Psoas muscle (tissue), 8 donors: ENCODE data around the gene PIP5K1B. TPM values are rescaled to one million over a fixed set of nuclear protein-coding genes. Genes with fewer than 3 reads are reported as not detected.

Experiments
- ATAC-seq, 4 donors: fragments of 200-7000 bp; cut with Tn5 transposase; one replicate each; pipeline ENCODE4 v1.9.1; 2020; ENCODE audit warnings: moderate library complexity in 3 of 4, mild to moderate bottlenecking in 2 of 4
- DNase-seq, 2 donors: peaks; one replicate each; pipeline ENCODE4 v3.0.0-alpha.2; 2020
- H3K27ac ChIP-seq: fragments of 200-600 bp; one replicate; pipeline ENCODE4 v1.8.0; 2022
- H3K27me3 ChIP-seq, 3 donors: fragments of 200-600 bp in 1 of 3; one replicate each; pipeline versions ENCODE4 v1.6.1 to v1.8.0; 2013 to 2022; ENCODE audit warnings: low read length in 2 of 3, mild to moderate bottlenecking in 2 of 3, moderate library complexity in 1 of 3; ENCODE audit not compliant: insufficient read depth in 3 of 3
- H3K36me3 ChIP-seq, 2 donors: fragments of 200-600 bp in 1 of 2; one replicate each; pipeline versions ENCODE4 v1.6.1 to v1.8.0; 2013 to 2022; ENCODE audit warnings: low read depth in 1 of 2, mild to moderate bottlenecking in 1 of 2, moderate library complexity in 1 of 2; ENCODE audit not compliant: insufficient read depth in 1 of 2
- H3K4me1 ChIP-seq: fragments of 200-600 bp; one replicate; pipeline ENCODE4 v1.8.0; 2022
- H3K4me3 ChIP-seq: fragments of 200-600 bp; one replicate; pipeline ENCODE4 v1.8.0; 2022; ENCODE audit warnings: mild to moderate bottlenecking
- H3K9me3 ChIP-seq: fragments of 200-600 bp; one replicate; pipeline ENCODE4 v1.8.0; 2022
- WGBS, 3 donors: extraction: QIAGEN DNeasy Blood & Tissue Kit; methylation state at CpG; one replicate each; pipeline versions ENCODE4 v1.1.6 to v1.1.7; 2013; 5-methylcytosine and 5-hydroxymethylcytosine counted together
- intact Hi-C, 2 donors: fragments of 100-400 bp; cut with DNase I; formaldehyde crosslinking; loops; one replicate each; pipeline versions ENCODE4 v1.11.0 to v1.14.2; 2022
- polyA plus RNA-seq, 3 donors: library from polyadenylated mRNA; stranded (reverse); fragments of 200-250 nt; gene quantifications; one replicate each; pipeline ENCODE4 v1.2.3, GENCODE V29; 2013
- total RNA-seq, 4 donors: library from RNA; stranded (reverse); fragmentation: NEBNext Ultra II Directional in 2 of 4; extraction: Animal tissue kit (Norgen Biotek cat#: 25700) in 2 of 4; gene quantifications; one replicate each; pipeline versions ENCODE4 v1.2.1 to v1.2.4, GENCODE V29; 2021 to 2023
- TF ChIP-seq, protein P1 (sequence below): fragments of 200-600 bp; IDR thresholded peaks from one replicate; pipeline ENCODE4 v1.8.0; 2022; ENCODE audit warnings: antibody characterized with exemption
- donor health status: healthy with polysubstance abuse.
- donor health status: DM: no; HTN: no; CAD: no; lungs with moderate emphysema.
- donor health status: Bipolar disorder and iron deficiency.
- donor health status: healthy.
- donor health status: DM: yes; HTN: yes; CAD: no.
- donor health status: DM: no; HTN: no; CAD: no.
- donor health status: DM: no; HTN: no; CAD: no.
- donor health status: DM: yes; HTN: yes; CAD: no.

PIP5K1B gene
- total and polyA plus RNA-seq, 7 donors, result 0.48 to 2.5 (median 1.7) TPM

DNA sequence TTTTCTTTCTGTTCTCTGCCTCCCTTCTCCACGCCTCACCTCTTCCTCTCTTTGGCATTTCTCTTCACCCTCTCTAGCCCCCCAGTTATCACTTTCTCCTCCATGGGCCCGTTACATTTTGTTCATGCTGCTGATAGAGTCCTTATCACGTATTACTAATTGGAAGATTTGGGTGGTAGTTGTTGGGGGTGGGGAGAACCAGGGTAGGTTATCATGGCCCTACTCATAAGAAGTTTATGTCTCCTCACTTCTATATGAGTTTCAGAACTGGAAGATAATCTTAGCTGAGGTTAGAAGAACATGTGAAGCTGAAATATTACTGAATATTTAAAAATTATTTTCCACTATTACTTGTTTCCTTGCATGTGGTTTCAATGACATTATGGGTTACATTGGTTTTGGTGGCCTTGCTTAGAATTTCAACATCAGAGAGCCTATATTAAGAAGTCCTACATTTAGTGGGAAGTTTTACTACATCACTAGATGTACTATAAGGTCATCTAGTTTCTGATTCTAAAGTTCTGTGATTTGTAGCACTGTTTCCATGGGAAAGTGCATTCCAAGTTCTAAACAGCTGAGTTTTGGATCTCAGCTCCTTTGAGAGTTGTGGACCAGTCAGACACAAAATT lies 36.8 kb downstream of the PIP5K1B start:
- ATAC-seq (no peak), DNase-seq (no peak)
- H3K4me1 ChIP-seq, result no peaks in the 10 kb centered on the region
- TF ChIP-seq, protein P1, sequence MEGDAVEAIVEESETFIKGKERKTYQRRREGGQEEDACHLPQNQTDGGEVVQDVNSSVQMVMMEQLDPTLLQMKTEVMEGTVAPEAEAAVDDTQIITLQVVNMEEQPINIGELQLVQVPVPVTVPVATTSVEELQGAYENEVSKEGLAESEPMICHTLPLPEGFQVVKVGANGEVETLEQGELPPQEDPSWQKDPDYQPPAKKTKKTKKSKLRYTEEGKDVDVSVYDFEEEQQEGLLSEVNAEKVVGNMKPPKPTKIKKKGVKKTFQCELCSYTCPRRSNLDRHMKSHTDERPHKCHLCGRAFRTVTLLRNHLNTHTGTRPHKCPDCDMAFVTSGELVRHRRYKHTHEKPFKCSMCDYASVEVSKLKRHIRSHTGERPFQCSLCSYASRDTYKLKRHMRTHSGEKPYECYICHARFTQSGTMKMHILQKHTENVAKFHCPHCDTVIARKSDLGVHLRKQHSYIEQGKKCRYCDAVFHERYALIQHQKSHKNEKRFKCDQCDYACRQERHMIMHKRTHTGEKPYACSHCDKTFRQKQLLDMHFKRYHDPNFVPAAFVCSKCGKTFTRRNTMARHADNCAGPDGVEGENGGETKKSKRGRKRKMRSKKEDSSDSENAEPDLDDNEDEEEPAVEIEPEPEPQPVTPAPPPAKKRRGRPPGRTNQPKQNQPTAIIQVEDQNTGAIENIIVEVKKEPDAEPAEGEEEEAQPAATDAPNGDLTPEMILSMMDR, result no peak
- WGBS, 3 donors, result 92 to 93% (median 93%) methylated on average over 3 of the region's 3 CpGs
- intact Hi-C loops, result loop anchor here in 1 of 2 donors (2.0 to 10.0 kb wide), 2 partner anchors 79 to 223 kb away; no protein-coding TSS in a partner anchor
- no peak overlapping the region for H3K27ac ChIP-seq
- H3K36me3 ChIP-seq, result no peaks in the 10 kb centered on the region
- H3K4me3 ChIP-seq, result no peak overlapping the region
- peaks cover 0 to 4% (median 0%) of the 10 kb centered on the region in 3 donors for H3K27me3 ChIP-seq
- H3K9me3 ChIP-seq, result no peaks in the 10 kb centered on the region

DNA sequence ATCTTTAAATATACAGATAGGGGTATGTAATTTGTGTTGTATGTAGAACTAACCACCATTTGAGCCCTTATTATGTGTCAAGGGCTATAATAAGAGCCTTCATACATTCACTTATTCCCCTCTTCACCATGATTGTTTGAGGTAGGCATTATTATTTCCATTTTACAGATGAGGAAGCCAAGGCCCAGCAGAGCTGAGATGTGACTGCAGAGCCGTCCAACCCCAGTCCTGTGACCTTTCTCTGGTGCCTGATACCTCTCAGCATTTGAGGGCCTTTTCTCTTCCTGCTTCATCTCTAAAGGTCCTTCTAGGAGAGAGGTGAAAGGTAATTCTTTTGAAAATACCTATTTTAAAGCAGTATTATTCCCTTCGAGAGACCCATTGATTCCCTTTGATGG lies 37.3 kb downstream of the PIP5K1B start:
- ATAC-seq (no peak), DNase-seq (no peak)
- Histone ChIP-seq H3K27me3 (peaks cover 0 to 4% (median 0%) of the 10 kb centered on the region in 3 donors), H3K36me3 (no peaks in the 10 kb centered on the region), H3K4me3 (no peak overlapping the region), H3K27ac (no peak overlapping the region), H3K4me1 (no peaks in the 10 kb centered on the region), H3K9me3 (no peaks in the 10 kb centered on the region)
- intact Hi-C loops, result loop anchor here in 1 of 2 donors (10.0 kb wide), 1 partner anchor 222 kb away; no protein-coding TSS in a partner anchor
- TF ChIP-seq, protein P1, result no peak
- 87 to 95% (median 94%) methylated on average over 2 of the region's 2 CpGs for WGBS, 3 donors

DNA sequence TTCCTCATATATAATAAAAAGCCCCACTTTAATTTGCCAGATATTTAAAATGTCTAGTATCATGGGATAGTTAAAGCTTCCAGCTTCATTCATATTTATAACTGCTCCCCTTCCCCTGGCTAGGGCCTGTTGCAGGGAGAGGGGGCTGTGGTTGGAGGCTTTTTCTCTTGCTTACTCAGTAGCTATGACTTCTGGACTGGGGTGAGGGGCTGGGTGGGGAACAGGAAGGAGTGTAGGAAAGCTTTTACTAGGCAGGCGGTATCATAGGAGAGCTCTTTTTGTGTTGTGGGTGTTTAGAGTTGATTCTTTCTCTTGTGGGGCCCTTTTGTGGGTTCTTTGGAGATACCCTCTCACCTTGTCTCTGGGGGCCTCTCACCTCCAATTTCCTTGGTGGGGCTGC lies 39.4 kb downstream of the PIP5K1B start:
- ATAC-seq, result no peak
- WGBS, 3 donors, result 88 to 100% (median 94%) methylated on average over 1 of the region's 1 CpG
- H3K4me1 ChIP-seq, result no peaks in the 10 kb centered on the region

DNA sequence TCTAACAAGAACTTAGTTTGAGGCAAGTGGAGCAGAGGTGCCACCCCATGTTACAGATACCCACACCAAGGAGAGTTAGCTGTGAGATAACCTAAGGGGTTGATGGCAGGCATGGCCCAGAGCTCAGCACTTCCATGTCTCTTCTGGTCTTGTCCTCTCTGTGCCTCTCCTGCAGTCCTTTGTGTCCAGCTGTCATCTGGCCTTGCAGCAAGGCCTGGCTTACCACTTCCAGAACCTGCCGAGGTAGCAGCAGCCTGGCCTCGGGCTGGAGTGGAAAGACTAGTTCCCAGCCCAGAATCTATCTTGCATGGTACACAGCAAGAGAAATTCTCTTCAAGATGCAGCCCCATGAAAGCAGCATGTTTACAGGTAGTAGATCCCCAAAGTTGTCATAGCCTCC lies 41.5 kb downstream of the PIP5K1B start:
- no peak overlapping the region for H3K27ac ChIP-seq
- 70 to 79% (median 79%) methylated on average over 2 of the region's 2 CpGs for WGBS, 3 donors

More for the DNA sequence above, 39.4 kb downstream of the PIP5K1B start:
- intact Hi-C loops, result loop anchor here in 1 of 2 donors (10.0 kb wide), 1 partner anchor 220 kb away; no protein-coding TSS in a partner anchor
- Histone ChIP-seq H3K36me3 (no peaks in the 10 kb centered on the region), H3K4me3 (no peak overlapping the region), H3K27ac (no peak overlapping the region), H3K27me3 (no peaks in the 10 kb centered on the region), H3K9me3 (no peaks in the 10 kb centered on the region)
- TF ChIP-seq, protein P1, result no peak
- DNase-seq, result no peak

More for the DNA sequence above, 41.5 kb downstream of the PIP5K1B start:
- no peaks in the 10 kb centered on the region for H3K9me3 ChIP-seq
- ATAC-seq (no peak), DNase-seq (no peak)
- H3K36me3 ChIP-seq, result no peaks in the 10 kb centered on the region
- no peak overlapping the region for H3K4me3 ChIP-seq
- H3K27me3 ChIP-seq, result no peaks in the 10 kb centered on the region
- intact Hi-C loops, result loop anchor here in 1 of 2 donors (10.0 kb wide), 1 partner anchor 218 kb away; no protein-coding TSS in a partner anchor
- no peaks in the 10 kb centered on the region for H3K4me1 ChIP-seq
- TF ChIP-seq, protein P1, result no peak
